GM19438 (cell line): ENCODE data around the gene RPS3.
"Not testable (repeated sequence)": the region's sequence is repeated elsewhere in the genome, so short reads cannot be mapped to it uniquely, and the experiment has no call there.

Source experiments
- ATAC-seq: cut with Tn5 transposase; IDR thresholded peaks from one replicate; pipeline ENCODE4 v1.9.1; 2021; ENCODE audit warnings: low read depth; ENCODE audit not compliant: unreplicated experiment

RPS3 gene

GRCh38 chr11:75409971-75410370 lies 10.7 kb downstream of the RPS3 start:
- ATAC-seq = not testable (repeated sequence)

GRCh38 chr11:75413146-75413545 lies 13.8 kb downstream of the RPS3 start:
- not testable (repeated sequence) for ATAC-seq

- no peak for ATAC-seq
These were observed 14.5 kb downstream of the RPS3 start for GRCh38 chr11:75413864-75414263.

GRCh38 chr11:75420224-75421034 lies 21.1 kb downstream of the RPS3 start:
- no peak for ATAC-seq

GRCh38 chr11:75421035-75421602 lies 21.8 kb downstream of the RPS3 start:
- no peak for ATAC-seq

- no peak for ATAC-seq
These were observed 22.6 kb downstream of the RPS3 start for GRCh38 chr11:75421902-75422247.

- ATAC-seq = no peak
These were observed 23.2 kb downstream of the RPS3 start for GRCh38 chr11:75422248-75423231.

- ATAC-seq = no peak
These were observed 24.4 kb downstream of the RPS3 start for GRCh38 chr11:75423721-75424120.

GRCh38 chr11:75424396-75424795 lies 25.1 kb downstream of the RPS3 start:
- ATAC-seq = no peak

- no peak for ATAC-seq
These were observed 26.1 kb downstream of the RPS3 start for GRCh38 chr11:75425422-75425821.

- ATAC-seq = no peak
These were observed 27.4 kb downstream of the RPS3 start for GRCh38 chr11:75426720-75427086.

GRCh38 chr11:75427181-75427580 lies 27.9 kb downstream of the RPS3 start:
- ATAC-seq = no peak

GRCh38 chr11:75428281-75428724 lies 29.0 kb downstream of the RPS3 start:
- ATAC-seq = no peak

- ATAC-seq = no peak
These were observed 29.8 kb downstream of the RPS3 start for GRCh38 chr11:75428989-75429640.

GRCh38 chr11:75429641-75429901 lies 30.3 kb downstream of the RPS3 start:
- no peak for ATAC-seq

GRCh38 chr11:75429902-75430713 lies 30.8 kb downstream of the RPS3 start:
- no peak for ATAC-seq

GRCh38 chr11:75430714-75431532 lies 31.6 kb downstream of the RPS3 start:
- ATAC-seq = no peak

- ATAC-seq = no peak
These were observed 32.5 kb downstream of the RPS3 start for GRCh38 chr11:75431533-75432525.
